WTC11 (cell line): ENCODE results near the gene PITPNM1. TPM values are rescaled to one million over a fixed set of nuclear protein-coding genes. Genes with fewer than 3 reads are reported as not detected.

Experiments
- ATAC-seq: fragments of 200-7000 bp; cut with Tn5 transposase; 2 replicates; pipeline ENCODE4 v1.10.0; 2021; ENCODE audit warnings: mild to moderate bottlenecking, moderate library complexity
- CTCF ChIA-PET: fragments of 300-600 bp; sonication (Branson Sonifier 250); formaldehyde crosslinking; loops from one replicate; lab custom pipeline; 2021; ENCODE audit warnings: antibody characterized with exemption; lab: Charles Lee
- POLR2A ChIA-PET: fragments of 350-600 bp; sonication (Branson Sonifier 250); formaldehyde crosslinking; loops from one replicate; lab custom pipeline; 2021; ENCODE audit warnings: antibody characterized with exemption; lab: Charles Lee
- DNase-seq: peaks from one replicate; pipeline ENCODE4 v3.0.0; 2021; ENCODE audit warnings: low spot score
- H3K27ac Mint-ChIP-seq: 2 replicates; pipeline ENCODE4 v1.8.0; 2021; ENCODE audit warnings: mixed read lengths
- H3K27me3 Mint-ChIP-seq: 2 replicates; pipeline ENCODE4 v1.8.0; 2021; ENCODE audit warnings: low read depth, mild to moderate bottlenecking, moderate library complexity, mixed read lengths
- H3K36me3 Mint-ChIP-seq: 2 replicates; pipeline ENCODE4 v1.8.0; 2021; ENCODE audit warnings: mixed read lengths
- H3K4me1 Mint-ChIP-seq: 2 replicates; pipeline ENCODE4 v1.8.0; 2022; ENCODE audit warnings: mixed read lengths
- H3K4me3 Mint-ChIP-seq: 2 replicates; pipeline ENCODE4 v1.8.0; 2021; ENCODE audit warnings: mild to moderate bottlenecking, moderate library complexity, mixed read lengths
- H3K9me3 Mint-ChIP-seq: 2 replicates; pipeline ENCODE4 v1.8.0; 2021; ENCODE audit warnings: mixed read lengths
- ATF3 ChIP-seq: sonication (generic); formaldehyde crosslinking; conservative IDR thresholded peaks from 2 replicates; pipeline ENCODE4 v1.8.1; 2022; ENCODE audit warnings: mild to moderate bottlenecking, missing genetic modification reagents
- FOXP1 ChIP-seq: sonication (generic); formaldehyde crosslinking; IDR thresholded peaks from 2 replicates; pipeline ENCODE4 v1.8.0; 2022; ENCODE audit warnings: missing genetic modification reagents, mild to moderate bottlenecking, moderate library complexity, borderline replicate concordance
- GTF2I ChIP-seq: fragments of 250-450 bp; sonication (Bioruptor Pico); conservative IDR thresholded peaks from 2 replicates; pipeline ENCODE4 v1.4.0; 2021; ENCODE audit warnings: mild to moderate bottlenecking
- HMGXB4 ChIP-seq: sonication (generic); formaldehyde crosslinking; IDR thresholded peaks from 2 replicates; pipeline ENCODE4 v1.8.1; 2023; ENCODE audit warnings: mild to moderate bottlenecking, moderate library complexity, missing genetic modification reagents
- KAT7 ChIP-seq: sonication (generic); formaldehyde crosslinking; IDR thresholded peaks from 2 replicates; pipeline ENCODE4 v1.8.1; 2023; ENCODE audit warnings: missing genetic modification reagents, mild to moderate bottlenecking, borderline replicate concordance
- MXD4 ChIP-seq: fragments of 250-450 bp; sonication (Bioruptor Pico); IDR thresholded peaks from 2 replicates; pipeline ENCODE4 v1.8.0; 2021; ENCODE audit warnings: mild to moderate bottlenecking, moderate library complexity, borderline replicate concordance
- NR2C2 ChIP-seq: sonication (generic); formaldehyde crosslinking; IDR thresholded peaks from 2 replicates; pipeline ENCODE4 v1.8.0; 2022; ENCODE audit warnings: mild to moderate bottlenecking, missing genetic modification reagents
- OVOL2 ChIP-seq: fragments of 250-450 bp; sonication (Bioruptor Pico); IDR thresholded peaks from 2 replicates; pipeline ENCODE4 v1.9.0; 2021; ENCODE audit warnings: mild to moderate bottlenecking, borderline replicate concordance
- PRDM15 ChIP-seq: sonication (generic); formaldehyde crosslinking; IDR thresholded peaks from 2 replicates; pipeline ENCODE4 v1.8.0; 2022; ENCODE audit warnings: missing genetic modification reagents
- SP1 ChIP-seq: sonication (generic); formaldehyde crosslinking; conservative IDR thresholded peaks from 2 replicates; pipeline ENCODE4 v1.8.1; 2022; ENCODE audit warnings: missing genetic modification reagents
- TEAD1 ChIP-seq: sonication (generic); formaldehyde crosslinking; IDR thresholded peaks from 2 replicates; pipeline ENCODE4 v1.8.0; 2022; ENCODE audit warnings: mild to moderate bottlenecking, missing genetic modification reagents
- ZNF263 ChIP-seq: sonication (generic); formaldehyde crosslinking; IDR thresholded peaks from 2 replicates; pipeline ENCODE4 v1.8.1; 2022; ENCODE audit warnings: low read depth, mild to moderate bottlenecking, moderate library complexity, missing genetic modification reagents
- ZNF423 ChIP-seq: fragments of 250-450 bp; sonication (Bioruptor Pico); IDR thresholded peaks from 2 replicates; pipeline ENCODE4 v2.1.2; 2022; ENCODE audit warnings: mild to moderate bottlenecking, moderate library complexity
- ZNF532 ChIP-seq: fragments of 250-450 bp; sonication (Bioruptor Pico); IDR thresholded peaks from 2 replicates; pipeline ENCODE4 v1.9.0; 2021; ENCODE audit warnings: mild to moderate bottlenecking, borderline replicate concordance
- ZSCAN18 ChIP-seq: fragments of 250-450 bp; sonication (Bioruptor Pico); IDR thresholded peaks from 2 replicates; pipeline ENCODE4 v2.1.2; 2022; ENCODE audit warnings: mild to moderate bottlenecking, moderate library complexity
- total RNA-seq: library from RNA; stranded (reverse); gene quantifications from 3 replicates; pipeline ENCODE4 v1.2.3, GENCODE V29; 2021

Gene PITPNM1
- total RNA-seq, 1 experiment from 2014 or later = 55.4 TPM

GRCh38 chr11:67516806-67517205 is 11.6 kb upstream of the PITPNM1 start (continued):
- TF ChIP-seq PRDM15 (CRISPR knock-in tag) (no peak), ZNF532 (CRISPR knock-in tag) (no peak), KAT7 (CRISPR knock-in tag) (no peak), ATF3 (CRISPR knock-in tag) (no peak), HMGXB4 (CRISPR knock-in tag) (no peak)

GRCh38 chr11:67514116-67514515 is 9.0 kb upstream of the PITPNM1 start:
- no peaks in the 10 kb centered on the region for H3K36me3 Mint-ChIP-seq
- H3K27me3 Mint-ChIP-seq = peaks cover 26% of the 10 kb centered on the region
- no peak overlapping the region for H3K27ac Mint-ChIP-seq
- no peak overlapping the region for H3K4me3 Mint-ChIP-seq
- no peaks in the 10 kb centered on the region for H3K9me3 Mint-ChIP-seq
- peaks cover 2% of the 10 kb centered on the region for H3K4me1 Mint-ChIP-seq
- ATAC-seq = no peak
- ChIA-PET POLR2A (no interaction called here), CTCF (no interaction called here)
- DNase-seq = no peak
- TF ChIP-seq FOXP1 (no peak), ZSCAN18 (no peak), ZNF263 (CRISPR knock-in tag) (no peak), TEAD1 (no peak), ZNF423 (CRISPR knock-in tag) (no peak), KAT7 (CRISPR knock-in tag) (no peak), GTF2I (no peak), SP1 (CRISPR knock-in tag) (no peak), MXD4 (CRISPR knock-in tag) (no peak), OVOL2 (CRISPR knock-in tag) (no peak), NR2C2 (CRISPR knock-in tag) (no peak)
